B cell (primary cell): ENCODE data around the gene CC2D2B.

Experiments
- CTCF ChIP-seq: fragments of 200-600 bp; IDR thresholded peaks from one replicate; pipeline ENCODE4 v1.8.0; 2022; ENCODE audit warnings: antibody characterized with exemption, mild to moderate bottlenecking
- EZH2 ChIP-seq: IDR thresholded peaks from 2 replicates; pipeline ENCODE4 v1.6.1; 2012; ENCODE audit warnings: borderline replicate concordance, low read depth, mild to moderate bottlenecking, moderate library complexity, low read length; ENCODE audit not compliant: insufficient read depth, poor library complexity, severe bottlenecking

DNA sequence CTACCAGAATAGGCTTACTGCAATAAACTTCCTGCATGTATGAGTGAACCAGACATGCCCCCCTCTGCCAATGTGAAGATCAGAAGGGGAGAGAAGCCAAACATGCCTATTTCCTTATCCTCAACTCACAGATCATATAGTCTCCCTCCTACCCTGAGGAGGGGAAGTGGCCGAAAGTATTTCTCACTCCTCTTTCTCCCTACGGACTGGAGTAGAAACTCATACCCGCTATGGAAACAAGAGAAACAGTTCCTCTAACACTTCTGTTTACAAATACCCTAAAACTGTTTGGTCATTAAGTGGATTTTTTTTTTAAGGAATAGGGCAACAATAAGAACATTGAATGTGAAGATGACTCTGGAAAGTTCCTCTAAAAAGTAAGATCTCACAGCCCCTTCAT, 167.0 kb downstream of the CC2D2B start:
- TF ChIP-seq CTCF = no peak
- no peak for TF ChIP-seq EZH2
